Measurements from ENCODE around the gene MMP20. TPM values are rescaled to one million over a fixed set of nuclear protein-coding genes. Genes with fewer than 3 reads are reported as not detected.

Gene MMP20
- total RNA-seq, 4 donors from 2014 or later = not detected

GRCh38 chr11:102573851-102574250, 51.3 kb downstream of the MMP20 start:
- no peaks in the 10 kb centered on the region for H3K4me1 ChIP-seq
- TF ChIP-seq EP300 (IDR thresholded peaks at IDR 0.05; ENCODE audit: low read depth) = no peak
- TF ChIP-seq POLR2A (IDR thresholded peaks at IDR 0.05) = no peak
- TF ChIP-seq POLR2AphosphoS5 (IDR thresholded peaks at IDR 0.05) = no peak
- TF ChIP-seq CTCF (IDR thresholded peaks at IDR 0.05) = no peak
- intact Hi-C loops (cut with DNase I; ENCODE audit: low total_unique reads) (no loop called here), in situ Hi-C loops (cut with MboI; ENCODE audit: low pct_ligation_motif_present in 1 of 4, low pct_unique_long_range_greater_than_20kb in 1 of 4, low sequenced_read_pairs in 3 of 4) (no loop called here)
- DNase-seq = no peak
- 47 to 55% methylated on average over 2 of the region's 2 CpGs for WGBS, 2 donors (ENCODE audit: low coverage in 1 of 2)
- no peaks in the 10 kb centered on the region for H3K9me3 ChIP-seq
- no peaks in the 10 kb centered on the region for H3K27me3 ChIP-seq
- no peak overlapping the region for H3K27ac ChIP-seq
- no peaks in the 10 kb centered on the region for H3K36me3 ChIP-seq
- no peak overlapping the region for H3K4me3 ChIP-seq

GRCh38 chr11:102572554-102573220, 52.4 kb downstream of the MMP20 start:
- intact Hi-C loops (cut with DNase I; ENCODE audit: low total_unique reads) (no loop called here), in situ Hi-C loops (cut with MboI; ENCODE audit: low pct_ligation_motif_present in 1 of 4, low pct_unique_long_range_greater_than_20kb in 1 of 4, low sequenced_read_pairs in 3 of 4) (no loop called here)
- no peaks in the 10 kb centered on the region for H3K9me3 ChIP-seq
- DNase-seq = no peak
- 70 to 84% methylated on average over 2 of the region's 2 CpGs for WGBS, 2 donors (ENCODE audit: low coverage in 1 of 2)
- no peaks in the 10 kb centered on the region for H3K4me1 ChIP-seq
- no peaks in the 10 kb centered on the region for H3K36me3 ChIP-seq
- TF ChIP-seq POLR2A (IDR thresholded peaks at IDR 0.05) (no peak), CTCF (IDR thresholded peaks at IDR 0.05) (no peak), EP300 (IDR thresholded peaks at IDR 0.05; ENCODE audit: low read depth) (no peak), POLR2AphosphoS5 (IDR thresholded peaks at IDR 0.05) (no peak)
- H3K27me3 ChIP-seq = no peaks in the 10 kb centered on the region
- no peak overlapping the region for H3K4me3 ChIP-seq
- no peak overlapping the region for H3K27ac ChIP-seq

- no peak for DNase-seq
- WGBS, 2 donors (ENCODE audit: low coverage in 1 of 2) = 64 to 90% methylated on average over 2 to 3 of the region's 3 CpGs
Observed at GRCh38 chr11:102568851-102569250, 56.3 kb downstream of the MMP20 start.

GRCh38 chr11:102566112-102566511, 59.0 kb downstream of the MMP20 start:
- Histone ChIP-seq H3K27me3 (no peaks in the 10 kb centered on the region), H3K27ac (no peak overlapping the region), H3K9me3 (peaks cover 0 to 5% of the 10 kb centered on the region in 2 donors), H3K4me1 (peaks cover 0 to 15% (median under 1%) of the 10 kb centered on the region in 4 donors), H3K36me3 (no peaks in the 10 kb centered on the region), H3K4me3 (no peak overlapping the region)
- intact Hi-C loops (cut with DNase I; ENCODE audit: low total_unique reads) = no loop called here
- in situ Hi-C loops (cut with MboI; ENCODE audit: low pct_ligation_motif_present in 1 of 4, low pct_unique_long_range_greater_than_20kb in 1 of 4, low sequenced_read_pairs in 3 of 4) = no loop called here
- TF ChIP-seq CTCF (IDR thresholded peaks at IDR 0.05) = no peak
- no peak for TF ChIP-seq EP300 (IDR thresholded peaks at IDR 0.05; ENCODE audit: low read depth)
- DNase-seq = no peak
- 30 to 63% methylated on average over 1 of the region's 1 CpG for WGBS, 2 donors (ENCODE audit: low coverage in 1 of 2)

More at GRCh38 chr11:102568851-102569250, 56.3 kb downstream of the MMP20 start:
- intact Hi-C loops (cut with DNase I; ENCODE audit: low total_unique reads) = no loop called here
- in situ Hi-C loops (cut with MboI; ENCODE audit: low pct_ligation_motif_present in 1 of 4, low pct_unique_long_range_greater_than_20kb in 1 of 4, low sequenced_read_pairs in 3 of 4) = no loop called here
- peaks cover 0 to 5% of the 10 kb centered on the region in 2 donors for H3K9me3 ChIP-seq
- H3K4me1 ChIP-seq = peaks cover 0 to 6% (median 0%) of the 10 kb centered on the region in 4 donors
- H3K27ac ChIP-seq = no peak overlapping the region
- H3K4me3 ChIP-seq = no peak overlapping the region
- H3K27me3 ChIP-seq = no peaks in the 10 kb centered on the region
- H3K36me3 ChIP-seq = no peaks in the 10 kb centered on the region
- TF ChIP-seq POLR2A (IDR thresholded peaks at IDR 0.05) = no peak
- TF ChIP-seq EP300 (IDR thresholded peaks at IDR 0.05; ENCODE audit: low read depth) = no peak
- no peak for TF ChIP-seq CTCF (IDR thresholded peaks at IDR 0.05)
- no peak for TF ChIP-seq POLR2AphosphoS5 (IDR thresholded peaks at IDR 0.05)
